A549 (cell line): ENCODE data around the gene RBM12.

Source experiments
- CHD4 ChIP-seq: fragments of 200-600 bp; sonication (generic); IDR thresholded peaks from 2 replicates; pipeline ENCODE4 v1.6.1; 2016; ENCODE audit warnings: antibody characterized with exemption, mild to moderate bottlenecking, borderline replicate concordance
- MAX ChIP-seq: IDR thresholded peaks from 2 replicates; pipeline ENCODE4 v1.6.1; 2012
- POLR2A ChIP-seq: IDR thresholded peaks from 2 replicates; pipeline ENCODE4 v1.6.1; 2012; ENCODE audit warnings: mild to moderate bottlenecking, low read length
- RCOR1 ChIP-seq: fragments of 150-350 bp; IDR thresholded peaks from 2 replicates; pipeline ENCODE4 v1.6.1; 2014; ENCODE audit warnings: antibody characterized with exemption, low read length, low read depth
- SMC3 ChIP-seq: fragments of >200 bp; sonication (Bioruptor Twin); formaldehyde crosslinking; IDR thresholded peaks from 3 replicates; pipeline ENCODE4 v1.6.1; 2018; ENCODE audit warnings: inconsistent platforms
- TP53 ChIP-seq: fragments of 250-450 bp; sonication (Bioruptor Pico); IDR thresholded peaks from 2 replicates; pipeline ENCODE4 v1.5.0; 2021; ENCODE audit warnings: mild to moderate bottlenecking, moderate library complexity
- ZC3H11A ChIP-seq: fragments of 450-650 bp; IDR thresholded peaks from 2 replicates; pipeline ENCODE4 v1.6.1; 2014; ENCODE audit warnings: antibody characterized with exemption, mild to moderate bottlenecking
- ZSCAN20 ChIP-seq: fragments of 250-450 bp; sonication (Bioruptor Pico); IDR thresholded peaks from 2 replicates; pipeline ENCODE4 v1.8.0; 2022; ENCODE audit warnings: mild to moderate bottlenecking, moderate library complexity
- TF ChIP-seq, protein P1 (sequence below): fragments of >200 bp; sonication (Bioruptor Twin); formaldehyde crosslinking; IDR thresholded peaks from 3 replicates; pipeline ENCODE4 v1.5.1; 2016
- TF ChIP-seq, protein P2 (sequence below): fragments of 450-650 bp; IDR thresholded peaks from 2 replicates; pipeline ENCODE4 v1.6.1; 2014; ENCODE audit warnings: antibody characterized with exemption

DNA sequence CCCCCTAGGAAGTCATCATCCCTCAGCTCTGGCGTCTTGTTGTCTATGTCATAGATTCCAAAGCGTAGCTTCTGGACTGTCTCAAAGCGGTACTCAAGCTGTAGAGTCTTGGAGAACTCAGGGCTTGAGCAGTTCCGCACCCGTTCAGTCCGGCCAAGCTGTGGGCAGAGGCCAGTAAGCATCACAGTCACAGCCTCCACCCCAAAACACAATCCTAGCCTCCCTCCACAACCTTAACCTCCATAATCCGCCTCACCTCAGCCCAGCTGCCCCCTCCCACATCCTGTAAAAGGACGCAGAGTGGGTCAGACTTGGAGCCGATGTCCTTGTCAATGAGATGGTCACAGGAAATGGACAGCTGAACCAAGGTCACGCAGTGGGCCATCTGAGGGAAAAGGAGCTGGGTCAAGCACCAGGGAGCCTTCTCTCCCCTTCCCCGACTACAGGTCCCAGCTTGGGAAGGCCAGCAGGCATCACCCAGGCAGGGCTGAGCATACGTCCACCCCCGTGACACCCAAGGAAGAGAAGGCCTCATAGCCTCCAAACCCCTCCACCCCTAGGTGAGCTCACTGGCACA lies 32.1 kb downstream of the RBM12 start:
- no peak for TF ChIP-seq ZC3H11A
- TF ChIP-seq TP53 (CRISPR knock-in tag): no peak
- TF ChIP-seq, protein P1, sequence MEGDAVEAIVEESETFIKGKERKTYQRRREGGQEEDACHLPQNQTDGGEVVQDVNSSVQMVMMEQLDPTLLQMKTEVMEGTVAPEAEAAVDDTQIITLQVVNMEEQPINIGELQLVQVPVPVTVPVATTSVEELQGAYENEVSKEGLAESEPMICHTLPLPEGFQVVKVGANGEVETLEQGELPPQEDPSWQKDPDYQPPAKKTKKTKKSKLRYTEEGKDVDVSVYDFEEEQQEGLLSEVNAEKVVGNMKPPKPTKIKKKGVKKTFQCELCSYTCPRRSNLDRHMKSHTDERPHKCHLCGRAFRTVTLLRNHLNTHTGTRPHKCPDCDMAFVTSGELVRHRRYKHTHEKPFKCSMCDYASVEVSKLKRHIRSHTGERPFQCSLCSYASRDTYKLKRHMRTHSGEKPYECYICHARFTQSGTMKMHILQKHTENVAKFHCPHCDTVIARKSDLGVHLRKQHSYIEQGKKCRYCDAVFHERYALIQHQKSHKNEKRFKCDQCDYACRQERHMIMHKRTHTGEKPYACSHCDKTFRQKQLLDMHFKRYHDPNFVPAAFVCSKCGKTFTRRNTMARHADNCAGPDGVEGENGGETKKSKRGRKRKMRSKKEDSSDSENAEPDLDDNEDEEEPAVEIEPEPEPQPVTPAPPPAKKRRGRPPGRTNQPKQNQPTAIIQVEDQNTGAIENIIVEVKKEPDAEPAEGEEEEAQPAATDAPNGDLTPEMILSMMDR: no peak
- TF ChIP-seq POLR2A: no peak
- TF ChIP-seq RCOR1: no peak
- TF ChIP-seq MAX: no peak
- TF ChIP-seq CHD4: no peak
- no peak for TF ChIP-seq ZSCAN20
- TF ChIP-seq, protein P2, sequence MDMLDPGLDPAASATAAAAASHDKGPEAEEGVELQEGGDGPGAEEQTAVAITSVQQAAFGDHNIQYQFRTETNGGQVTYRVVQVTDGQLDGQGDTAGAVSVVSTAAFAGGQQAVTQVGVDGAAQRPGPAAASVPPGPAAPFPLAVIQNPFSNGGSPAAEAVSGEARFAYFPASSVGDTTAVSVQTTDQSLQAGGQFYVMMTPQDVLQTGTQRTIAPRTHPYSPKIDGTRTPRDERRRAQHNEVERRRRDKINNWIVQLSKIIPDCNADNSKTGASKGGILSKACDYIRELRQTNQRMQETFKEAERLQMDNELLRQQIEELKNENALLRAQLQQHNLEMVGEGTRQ: no peak
- TF ChIP-seq SMC3: no peak
